SK-N-SH treated with all-trans-retinoic acid at 6 μM for 48 hours (cell line): ENCODE data around the gene FBLN2.

Experiments used
- ATAC-seq: fragments of 200-7000 bp; cut with Tn5 transposase; 3 replicates; pipeline ENCODE4 v1.9.1; 2020; ENCODE audit warnings: mild to moderate bottlenecking, moderate library complexity
- BACH2 ChIP-seq: fragments of 250-450 bp; sonication (Bioruptor Pico); IDR thresholded peaks from 2 replicates; pipeline ENCODE4 v1.9.0; 2021; ENCODE audit warnings: mild to moderate bottlenecking, borderline replicate concordance
- CSRNP3 ChIP-seq: fragments of 250-450 bp; sonication (Bioruptor Pico); IDR thresholded peaks from 2 replicates; pipeline ENCODE4 v1.5.1; 2021; ENCODE audit warnings: mild to moderate bottlenecking, moderate library complexity
- ESRRG ChIP-seq: fragments of 250-450 bp; sonication (Bioruptor Pico); IDR thresholded peaks from 2 replicates; pipeline ENCODE4 v1.6.1; 2021; ENCODE audit warnings: mild to moderate bottlenecking
- GLIS3 ChIP-seq: fragments of 250-450 bp; sonication (Bioruptor Pico); IDR thresholded peaks from 2 replicates; pipeline ENCODE4 v1.5.0; 2020; ENCODE audit warnings: mild to moderate bottlenecking, moderate library complexity
- ISL1 ChIP-seq: fragments of 250-450 bp; sonication (Bioruptor Pico); IDR thresholded peaks from 2 replicates; pipeline ENCODE4 v2.1.2; 2022; ENCODE audit warnings: mild to moderate bottlenecking, moderate library complexity
- OSR1 ChIP-seq: fragments of 250-450 bp; sonication (Bioruptor Pico); IDR thresholded peaks from 2 replicates; pipeline ENCODE4 v1.8.0; 2022; ENCODE audit warnings: moderate library complexity, mild to moderate bottlenecking, inconsistent platforms
- PPARA ChIP-seq: fragments of 250-450 bp; sonication (Bioruptor Pico); IDR thresholded peaks from 2 replicates; pipeline ENCODE4 v1.5.0; 2020; ENCODE audit warnings: mild to moderate bottlenecking, borderline replicate concordance
- SNAI2 ChIP-seq: fragments of 250-450 bp; sonication (Bioruptor Pico); IDR thresholded peaks from 2 replicates; pipeline ENCODE4 v1.5.0; 2020; ENCODE audit warnings: mild to moderate bottlenecking, moderate library complexity
- TCF4 ChIP-seq: fragments of 250-450 bp; sonication (Bioruptor Pico); IDR thresholded peaks from 2 replicates; pipeline ENCODE4 v1.8.0; 2021; ENCODE audit warnings: mild to moderate bottlenecking, moderate library complexity, borderline replicate concordance
- TOX ChIP-seq: fragments of 250-450 bp; sonication (Bioruptor Pico); IDR thresholded peaks from 2 replicates; pipeline ENCODE4 v1.8.0; 2021; ENCODE audit warnings: mild to moderate bottlenecking, moderate library complexity, borderline replicate concordance
- TSHZ2 ChIP-seq: fragments of 250-450 bp; sonication (Bioruptor Pico); IDR thresholded peaks from 2 replicates; pipeline ENCODE4 v1.5.0; 2020; ENCODE audit warnings: mild to moderate bottlenecking, moderate library complexity
- ZC3H10 ChIP-seq: fragments of 250-450 bp; sonication (Bioruptor Pico); IDR thresholded peaks from 2 replicates; pipeline ENCODE4 v1.5.1; 2021; ENCODE audit warnings: mild to moderate bottlenecking, moderate library complexity
- ZFP3 ChIP-seq: fragments of 250-450 bp; sonication (Bioruptor Pico); IDR thresholded peaks from 2 replicates; pipeline ENCODE4 v1.5.0; 2020; ENCODE audit warnings: mild to moderate bottlenecking, moderate library complexity
- ZFP30 ChIP-seq: fragments of 450-650 bp; formaldehyde crosslinking; IDR thresholded peaks from 2 replicates; pipeline ENCODE4 v1.5.0; 2022; ENCODE audit warnings: mild to moderate bottlenecking, moderate library complexity
- ZNF70 ChIP-seq: fragments of 450-650 bp; formaldehyde crosslinking; IDR thresholded peaks from 2 replicates; pipeline ENCODE4 v1.5.0; 2020; ENCODE audit warnings: mild to moderate bottlenecking, moderate library complexity
- ZNF8 ChIP-seq: fragments of 450-650 bp; formaldehyde crosslinking; IDR thresholded peaks from 2 replicates; pipeline ENCODE4 v1.5.0; 2020; ENCODE audit warnings: mild to moderate bottlenecking, moderate library complexity
- TF ChIP-seq, protein P1 (sequence below): fragments of 250-450 bp; sonication (Bioruptor Pico); IDR thresholded peaks from 2 replicates; pipeline ENCODE4 v1.8.0; 2021; ENCODE audit warnings: low read depth, mild to moderate bottlenecking, moderate library complexity, borderline replicate concordance
- TF ChIP-seq, protein P2 (sequence below): fragments of 250-450 bp; sonication (Bioruptor Pico); IDR thresholded peaks from 2 replicates; pipeline ENCODE4 v1.5.1; 2020; ENCODE audit warnings: low read depth, mild to moderate bottlenecking, moderate library complexity
- TF ChIP-seq, protein P3 (sequence below): fragments of 250-450 bp; sonication (Bioruptor Pico); IDR thresholded peaks from 2 replicates; pipeline ENCODE4 v1.8.0; 2020; ENCODE audit warnings: mild to moderate bottlenecking, moderate library complexity, borderline replicate concordance

FBLN2 gene

GRCh38 chr3:13607821-13608597 lies 59.1 kb downstream of the FBLN2 start:
- TF ChIP-seq ZNF8 (CRISPR knock-in tag) (no peak), CSRNP3 (no peak), TOX (CRISPR knock-in tag) (no peak), OSR1 (no peak)
- TF ChIP-seq, protein P1, sequence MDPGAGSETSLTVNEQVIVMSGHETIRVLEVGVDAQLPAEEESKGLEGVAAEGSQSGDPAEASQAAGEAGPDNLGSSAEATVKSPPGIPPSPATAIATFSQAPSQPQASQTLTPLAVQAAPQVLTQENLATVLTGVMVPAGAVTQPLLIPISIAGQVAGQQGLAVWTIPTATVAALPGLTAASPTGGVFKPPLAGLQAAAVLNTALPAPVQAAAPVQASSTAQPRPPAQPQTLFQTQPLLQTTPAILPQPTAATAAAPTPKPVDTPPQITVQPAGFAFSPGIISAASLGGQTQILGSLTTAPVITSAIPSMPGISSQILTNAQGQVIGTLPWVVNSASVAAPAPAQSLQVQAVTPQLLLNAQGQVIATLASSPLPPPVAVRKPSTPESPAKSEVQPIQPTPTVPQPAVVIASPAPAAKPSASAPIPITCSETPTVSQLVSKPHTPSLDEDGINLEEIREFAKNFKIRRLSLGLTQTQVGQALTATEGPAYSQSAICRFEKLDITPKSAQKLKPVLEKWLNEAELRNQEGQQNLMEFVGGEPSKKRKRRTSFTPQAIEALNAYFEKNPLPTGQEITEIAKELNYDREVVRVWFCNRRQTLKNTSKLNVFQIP (CRISPR knock-in tag), result no peak
- TF ChIP-seq, all 23 proteins: peak for 0
- ATAC-seq, result no peak

DNA sequence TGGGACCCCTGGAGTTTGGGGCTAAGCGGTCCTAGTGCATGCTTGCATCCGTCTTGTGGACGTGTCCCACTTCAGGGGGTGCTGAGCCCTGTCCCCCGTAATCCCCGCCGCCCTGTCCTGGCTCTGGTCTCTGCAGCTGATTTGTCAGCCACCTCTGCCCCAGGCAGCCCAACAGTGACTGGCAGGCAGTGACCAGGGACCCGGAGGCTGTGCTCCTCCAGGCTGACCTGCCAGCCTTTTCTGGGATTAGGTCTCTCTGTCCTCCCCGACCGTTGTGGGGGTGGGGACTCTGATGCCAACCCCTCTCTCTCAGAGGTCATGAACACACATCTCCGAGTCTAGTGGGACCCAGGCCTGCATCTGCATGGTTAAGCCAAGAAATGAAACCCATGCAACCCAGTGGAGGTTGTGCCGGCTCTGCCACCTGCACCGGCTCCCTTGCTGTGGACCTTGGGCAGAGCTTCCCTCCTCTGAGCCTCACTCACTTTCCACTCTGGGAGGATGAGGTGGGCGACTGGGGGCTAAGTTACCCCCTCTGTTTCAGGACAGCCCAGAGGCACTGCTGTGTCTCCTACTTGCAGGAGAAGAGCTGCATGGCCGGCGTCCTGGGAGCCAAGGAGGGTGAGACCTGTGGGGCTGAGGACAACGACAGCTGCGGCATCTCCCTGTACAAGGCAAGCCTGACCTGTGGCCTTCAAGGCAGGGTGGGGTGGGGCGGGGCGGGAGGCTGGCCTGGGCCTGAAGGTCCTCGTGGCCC lies 60.2 kb downstream of the FBLN2 start:
- no peak for TF ChIP-seq ZFP30 (CRISPR knock-in tag)
- no peak for TF ChIP-seq CSRNP3
- no peak for TF ChIP-seq ISL1 (CRISPR knock-in tag)
- TF ChIP-seq, protein P1 (CRISPR knock-in tag), result no peak
- TF ChIP-seq PPARA (CRISPR knock-in tag), result no peak
- TF ChIP-seq TOX (CRISPR knock-in tag), result no peak
- TF ChIP-seq, protein P2, sequence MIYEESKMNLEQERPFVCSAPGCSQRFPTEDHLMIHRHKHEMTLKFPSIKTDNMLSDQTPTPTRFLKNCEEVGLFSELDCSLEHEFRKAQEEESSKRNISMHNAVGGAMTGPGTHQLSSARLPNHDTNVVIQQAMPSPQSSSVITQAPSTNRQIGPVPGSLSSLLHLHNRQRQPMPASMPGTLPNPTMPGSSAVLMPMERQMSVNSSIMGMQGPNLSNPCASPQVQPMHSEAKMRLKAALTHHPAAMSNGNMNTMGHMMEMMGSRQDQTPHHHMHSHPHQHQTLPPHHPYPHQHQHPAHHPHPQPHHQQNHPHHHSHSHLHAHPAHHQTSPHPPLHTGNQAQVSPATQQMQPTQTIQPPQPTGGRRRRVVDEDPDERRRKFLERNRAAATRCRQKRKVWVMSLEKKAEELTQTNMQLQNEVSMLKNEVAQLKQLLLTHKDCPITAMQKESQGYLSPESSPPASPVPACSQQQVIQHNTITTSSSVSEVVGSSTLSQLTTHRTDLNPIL, result no peak
- no peak for TF ChIP-seq GLIS3 (CRISPR knock-in tag)
- no peak for TF ChIP-seq ZFP3 (CRISPR knock-in tag)
- TF ChIP-seq OSR1, result no peak
- TF ChIP-seq, protein P3, sequence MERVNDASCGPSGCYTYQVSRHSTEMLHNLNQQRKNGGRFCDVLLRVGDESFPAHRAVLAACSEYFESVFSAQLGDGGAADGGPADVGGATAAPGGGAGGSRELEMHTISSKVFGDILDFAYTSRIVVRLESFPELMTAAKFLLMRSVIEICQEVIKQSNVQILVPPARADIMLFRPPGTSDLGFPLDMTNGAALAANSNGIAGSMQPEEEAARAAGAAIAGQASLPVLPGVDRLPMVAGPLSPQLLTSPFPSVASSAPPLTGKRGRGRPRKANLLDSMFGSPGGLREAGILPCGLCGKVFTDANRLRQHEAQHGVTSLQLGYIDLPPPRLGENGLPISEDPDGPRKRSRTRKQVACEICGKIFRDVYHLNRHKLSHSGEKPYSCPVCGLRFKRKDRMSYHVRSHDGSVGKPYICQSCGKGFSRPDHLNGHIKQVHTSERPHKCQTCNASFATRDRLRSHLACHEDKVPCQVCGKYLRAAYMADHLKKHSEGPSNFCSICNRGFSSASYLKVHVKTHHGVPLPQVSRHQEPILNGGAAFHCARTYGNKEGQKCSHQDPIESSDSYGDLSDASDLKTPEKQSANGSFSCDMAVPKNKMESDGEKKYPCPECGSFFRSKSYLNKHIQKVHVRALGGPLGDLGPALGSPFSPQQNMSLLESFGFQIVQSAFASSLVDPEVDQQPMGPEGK, result no peak
- no peak for TF ChIP-seq TSHZ2 (CRISPR knock-in tag)
- TF ChIP-seq ZNF70, result no peak
- no peak for TF ChIP-seq ESRRG (CRISPR knock-in tag)
- TF ChIP-seq BACH2 (CRISPR knock-in tag), result no peak
- TF ChIP-seq ZC3H10, result no peak
- TF ChIP-seq ZNF8 (CRISPR knock-in tag), result no peak
- TF ChIP-seq SNAI2, result no peak
- TF ChIP-seq TCF4 (CRISPR knock-in tag), result no peak
- no peak for ATAC-seq
